D721Med (cell line): ENCODE measurements around the gene NCSTN.
"Not testable (repeated sequence)": the region's sequence is repeated elsewhere in the genome, so short reads cannot be mapped to it uniquely, and the experiment has no call there.

Source experiments
- DNase-seq: peaks from one replicate; pipeline ENCODE4 v3.0.0; 2011; ENCODE audit warnings: low spot score; ENCODE audit not compliant: insufficient read length
- FAIRE-seq: peaks from 2 replicates; lab custom pipeline; 2011; peaks lifted over from hg19 to GRCh38; lab: Jason Lieb, UNC
- TF ChIP-seq, protein P1 (sequence below): IDR thresholded peaks from 2 replicates; pipeline ENCODE4 v1.5.1; 2012; ENCODE audit warnings: mild to moderate bottlenecking, control low read depth; ENCODE audit not compliant: insufficient read depth; ENCODE audit errors: missing control alignments

NCSTN gene

DNA sequence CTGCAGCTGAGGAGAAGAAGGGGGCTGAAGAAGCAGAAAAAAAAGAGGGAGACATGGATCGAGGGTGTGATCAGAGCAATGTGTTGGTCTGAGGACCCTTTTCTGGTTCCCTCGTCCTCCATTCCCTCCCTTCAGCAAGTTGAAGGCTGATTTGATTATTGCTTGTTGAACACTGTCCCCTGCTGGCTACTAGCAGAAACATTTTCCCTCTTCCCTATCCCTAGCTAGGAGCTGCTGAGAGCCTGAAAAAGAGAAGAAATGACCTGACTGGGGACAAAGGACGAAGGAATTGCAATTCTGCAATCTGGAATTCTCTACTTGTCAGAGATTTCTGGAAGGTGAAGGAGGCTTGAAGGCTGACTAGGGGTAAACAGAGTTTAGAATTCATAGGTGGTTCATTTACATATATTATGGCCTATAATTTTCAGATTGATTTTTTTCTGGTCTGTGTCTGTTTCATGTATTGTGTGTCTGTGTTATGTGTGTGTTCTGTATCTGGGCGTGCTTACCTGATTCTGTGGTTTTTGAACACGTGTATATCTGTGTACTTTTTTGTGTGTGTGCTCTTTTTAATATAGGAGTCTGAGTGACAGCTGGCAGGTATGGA, 33.4 kb downstream of the NCSTN start:
- TF ChIP-seq, protein P1, sequence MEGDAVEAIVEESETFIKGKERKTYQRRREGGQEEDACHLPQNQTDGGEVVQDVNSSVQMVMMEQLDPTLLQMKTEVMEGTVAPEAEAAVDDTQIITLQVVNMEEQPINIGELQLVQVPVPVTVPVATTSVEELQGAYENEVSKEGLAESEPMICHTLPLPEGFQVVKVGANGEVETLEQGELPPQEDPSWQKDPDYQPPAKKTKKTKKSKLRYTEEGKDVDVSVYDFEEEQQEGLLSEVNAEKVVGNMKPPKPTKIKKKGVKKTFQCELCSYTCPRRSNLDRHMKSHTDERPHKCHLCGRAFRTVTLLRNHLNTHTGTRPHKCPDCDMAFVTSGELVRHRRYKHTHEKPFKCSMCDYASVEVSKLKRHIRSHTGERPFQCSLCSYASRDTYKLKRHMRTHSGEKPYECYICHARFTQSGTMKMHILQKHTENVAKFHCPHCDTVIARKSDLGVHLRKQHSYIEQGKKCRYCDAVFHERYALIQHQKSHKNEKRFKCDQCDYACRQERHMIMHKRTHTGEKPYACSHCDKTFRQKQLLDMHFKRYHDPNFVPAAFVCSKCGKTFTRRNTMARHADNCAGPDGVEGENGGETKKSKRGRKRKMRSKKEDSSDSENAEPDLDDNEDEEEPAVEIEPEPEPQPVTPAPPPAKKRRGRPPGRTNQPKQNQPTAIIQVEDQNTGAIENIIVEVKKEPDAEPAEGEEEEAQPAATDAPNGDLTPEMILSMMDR: peak; percentile 100

DNA sequence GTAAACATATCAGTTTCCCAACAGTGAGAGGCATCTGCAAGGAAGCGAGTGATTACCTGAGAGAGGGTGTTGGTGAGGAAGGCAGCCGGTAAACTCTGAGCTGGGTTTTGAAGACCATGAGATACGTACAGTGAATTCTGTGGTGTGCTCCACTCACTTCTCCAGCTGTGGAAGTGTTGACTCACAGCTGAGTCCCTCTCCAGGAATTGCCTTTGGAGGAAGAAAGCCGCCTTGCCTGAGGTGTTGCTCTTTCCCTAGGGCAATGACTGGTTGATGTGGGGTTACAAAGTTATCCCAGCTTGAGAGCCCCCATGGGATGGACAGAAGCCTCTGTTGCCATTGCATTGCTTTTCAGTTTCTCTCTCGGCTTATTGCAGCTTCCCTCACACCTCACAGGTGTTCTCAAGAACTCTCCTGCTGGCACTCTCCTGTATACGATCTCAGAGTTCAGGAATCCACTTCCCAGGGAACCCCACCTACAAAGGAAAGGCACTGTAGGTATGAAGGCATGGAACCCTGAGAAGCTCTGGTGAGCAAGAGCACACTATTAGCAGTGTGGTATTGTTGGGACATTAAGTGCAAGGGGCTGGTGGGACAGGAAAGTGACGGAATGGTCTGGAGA, 34.5 kb downstream of the NCSTN start:
- DNase-seq: no peak
- no peak for FAIRE-seq
- TF ChIP-seq, protein P1: no peak

More for the DNA sequence above, 33.4 kb downstream of the NCSTN start:
- DNase-seq: no peak
- peak; percentile 98 for FAIRE-seq

DNA sequence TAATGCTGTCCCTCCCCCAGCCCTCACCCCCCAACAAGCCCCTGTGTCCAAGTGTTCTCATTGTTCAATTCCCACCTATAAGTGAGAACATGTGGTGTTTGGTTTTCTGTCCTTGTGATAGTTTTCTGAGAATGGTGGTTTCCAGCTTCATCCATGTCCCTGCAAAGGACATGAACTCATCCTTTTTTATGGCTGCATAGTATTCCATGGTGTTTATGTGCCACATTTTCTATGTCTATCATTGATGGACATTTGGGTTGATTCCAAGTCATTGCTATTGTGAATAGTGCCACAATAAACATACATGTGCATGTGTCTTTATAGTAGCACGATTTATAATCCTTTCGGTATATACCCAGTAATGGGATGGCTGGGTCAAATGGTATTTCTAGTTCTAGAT, 41.6 kb downstream of the NCSTN start:
- not testable (repeated sequence) for DNase-seq, FAIRE-seq

DNA sequence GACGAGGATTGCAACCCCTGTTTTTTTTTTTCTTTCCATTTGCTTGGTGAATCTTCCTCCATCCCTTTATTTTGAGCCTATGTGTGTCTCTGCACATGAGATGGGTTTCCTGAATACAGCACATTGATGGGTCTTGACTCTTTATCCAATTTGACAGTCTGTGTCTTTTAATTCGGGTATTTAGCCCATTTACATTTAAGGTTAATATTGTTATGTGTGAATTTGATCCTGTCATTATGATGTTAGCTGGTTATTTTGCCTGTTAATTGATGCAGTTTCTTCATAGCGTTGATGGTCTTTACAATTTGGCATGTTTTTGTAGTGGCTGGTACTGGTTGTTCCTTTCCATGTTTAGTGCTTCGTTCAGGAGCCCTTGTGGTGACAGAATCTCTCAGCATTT, 45.2 kb downstream of the NCSTN start:
- not testable (repeated sequence) for DNase-seq, FAIRE-seq

DNA sequence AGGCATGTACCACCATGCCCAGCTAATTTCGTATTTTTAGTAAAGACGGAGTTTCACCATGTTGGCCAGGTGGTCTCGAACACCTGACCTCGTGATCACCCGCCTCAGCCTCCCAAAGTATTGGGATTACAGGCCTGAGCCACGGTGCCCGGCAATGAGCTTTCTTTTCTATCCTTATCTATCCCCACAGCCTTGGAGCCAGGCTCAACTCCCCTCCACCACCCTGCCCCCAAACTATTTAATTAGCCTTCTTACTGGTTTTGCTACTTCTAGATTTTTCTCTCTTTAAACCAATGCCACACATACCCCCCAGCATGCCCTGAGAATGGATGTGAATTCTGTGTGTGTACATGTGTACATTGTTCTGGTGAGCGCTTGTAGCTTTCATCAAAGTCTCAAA, 51.5 kb downstream of the NCSTN start:
- FAIRE-seq (no peak), DNase-seq (no peak)
- TF ChIP-seq, protein P1: no peak

DNA sequence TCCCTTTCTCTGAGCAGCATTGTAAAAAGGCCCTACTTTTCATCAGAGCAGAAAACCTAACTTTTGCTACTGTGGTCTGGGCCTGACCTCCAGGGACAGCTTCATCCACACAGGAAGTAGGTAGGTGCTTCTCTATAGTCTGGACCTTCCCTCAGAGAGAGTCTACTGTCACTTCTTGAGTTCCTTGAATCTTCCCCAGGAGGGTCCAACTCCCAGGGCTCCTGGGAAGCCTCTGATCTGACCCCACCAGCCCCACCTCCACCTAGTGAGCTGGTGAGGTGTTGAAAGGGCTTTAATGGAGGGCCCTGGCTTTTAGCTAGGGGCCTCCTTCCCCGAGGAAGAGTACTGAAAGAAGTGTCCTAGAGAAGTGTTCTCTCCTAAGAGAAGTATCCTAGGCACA, 54.5 kb downstream of the NCSTN start:
- no peak for FAIRE-seq
- TF ChIP-seq, protein P1: no peak
- DNase-seq: no peak

DNA sequence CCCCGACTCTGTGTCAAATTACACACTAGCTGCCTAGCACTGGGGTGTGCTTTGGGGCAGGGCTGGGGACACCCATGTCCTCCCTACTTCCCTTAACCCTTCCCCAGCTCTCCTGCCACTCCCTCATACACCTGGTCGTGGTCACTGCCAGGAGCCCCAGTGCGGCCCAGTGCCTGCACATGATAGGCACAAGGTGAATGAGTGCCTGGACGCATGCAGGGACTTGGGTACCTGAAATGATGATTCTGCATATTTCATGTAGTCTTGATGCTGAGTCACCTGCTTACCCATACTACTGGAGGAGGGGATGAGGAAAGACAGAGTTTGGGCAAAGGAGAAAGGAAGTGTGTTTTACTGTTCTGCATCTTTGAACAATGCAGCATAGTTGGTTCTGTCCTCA, 55.6 kb downstream of the NCSTN start:
- DNase-seq (no peak), FAIRE-seq (no peak)
- TF ChIP-seq, protein P1: no peak

DNA sequence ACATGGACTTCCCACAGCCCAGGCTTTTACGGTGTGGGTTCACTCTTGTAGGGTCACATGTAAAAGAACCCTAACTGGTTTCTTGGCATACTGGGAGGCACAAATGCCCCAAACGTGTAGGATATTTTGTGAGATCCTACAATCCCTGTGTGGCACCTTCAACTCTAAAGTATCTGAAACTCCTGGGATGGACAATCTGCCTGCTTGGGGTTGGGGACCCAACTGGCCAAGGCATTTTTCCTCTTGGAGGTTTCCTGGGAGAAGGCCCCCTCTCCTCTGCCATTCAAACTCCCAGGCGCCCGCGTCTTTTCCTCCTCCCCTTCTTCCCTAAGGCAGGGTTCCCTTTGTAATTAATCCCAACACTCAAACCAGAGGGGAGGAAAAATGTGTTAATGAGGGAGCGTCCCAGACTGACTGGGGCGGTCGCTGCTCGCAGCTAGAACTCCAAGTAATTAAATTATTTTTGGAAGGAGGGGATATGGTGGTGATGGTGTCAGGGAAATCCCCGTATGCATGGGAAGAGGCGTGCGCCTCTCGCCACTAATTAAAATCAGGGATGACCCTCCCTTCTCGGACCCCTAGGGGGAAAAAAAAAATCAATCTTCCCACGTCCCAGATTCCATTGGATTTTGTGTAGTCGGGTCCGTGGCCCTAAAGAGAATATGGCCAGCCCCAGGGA, 56.5 kb downstream of the NCSTN start:
- FAIRE-seq: no peak
- no peak for DNase-seq
- TF ChIP-seq, protein P1: no peak
